DND-41 (cell line): ENCODE measurements around the gene FAM98A.

Source experiments
- CTCF ChIP-seq: IDR thresholded peaks from 2 replicates; pipeline ENCODE4 v1.5.1; 2012; ENCODE audit warnings: borderline replicate concordance, low read length, moderate library complexity, mild to moderate bottlenecking; ENCODE audit not compliant: poor library complexity, severe bottlenecking; ENCODE audit errors: extremely low read depth
- EZH2 ChIP-seq: IDR thresholded peaks from 3 replicates; pipeline ENCODE4 v1.6.1; 2012; ENCODE audit warnings: borderline replicate concordance, low read depth, mild to moderate bottlenecking, moderate library complexity, low read length, inconsistent platforms; ENCODE audit not compliant: severe bottlenecking

GRCh38 chr2:33598561-33599174 lies 431 bp downstream of the FAM98A start:
- no peak for TF ChIP-seq CTCF
- TF ChIP-seq EZH2 = no peak
